ENCODE measurements around the gene TNFAIP8L1.

TNFAIP8L1 gene

GRCh38 chr19:4636761-4637160 is 2.6 kb upstream of the TNFAIP8L1 start:
- TF ChIP-seq CTCF (IDR thresholded peaks at IDR 0.05; ENCODE audit: low read depth, low read length, missing control alignments), result no peak
- in situ Hi-C loops (cut with HindIII; ENCODE audit: low sequenced_read_pairs), result no loop called here
- H3K4me3 ChIP-seq (ENCODE audit: low read depth, low read length), result peak overlapping the region; percentile 40
- no peak for DNase-seq (ENCODE audit: low read depth)

GRCh38 chr19:4638317-4638716 is 999 bp upstream of the TNFAIP8L1 start:
- no peak for TF ChIP-seq CTCF (IDR thresholded peaks at IDR 0.05; ENCODE audit: low read depth, low read length, missing control alignments)
- DNase-seq (ENCODE audit: low read depth), result no peak
- in situ Hi-C loops (cut with HindIII; ENCODE audit: low sequenced_read_pairs), result no loop called here
- no peak overlapping the region for H3K4me3 ChIP-seq (ENCODE audit: low read depth, low read length)

GRCh38 chr19:4639531-4640246 is 373 bp downstream of the TNFAIP8L1 start:
- in situ Hi-C loops (cut with HindIII; ENCODE audit: low sequenced_read_pairs), result no loop called here
- TF ChIP-seq CTCF (IDR thresholded peaks at IDR 0.05; ENCODE audit: low read depth, low read length, missing control alignments), result no peak
- H3K4me3 ChIP-seq (ENCODE audit: low read depth, low read length), result peak overlapping the region; percentile 73
- no peak for DNase-seq (ENCODE audit: low read depth)

- H3K4me3 ChIP-seq (ENCODE audit: low read depth, low read length), result peak overlapping the region; percentile 73
- TF ChIP-seq CTCF (IDR thresholded peaks at IDR 0.05; ENCODE audit: low read depth, low read length, missing control alignments), result no peak
- DNase-seq (ENCODE audit: low read depth), result no peak
- in situ Hi-C loops (cut with HindIII; ENCODE audit: low sequenced_read_pairs), result no loop called here
Measured at GRCh38 chr19:4640247-4641000, 1.1 kb downstream of the TNFAIP8L1 start.

- no peak overlapping the region for H3K4me3 ChIP-seq (ENCODE audit: low read depth, low read length)
- in situ Hi-C loops (cut with HindIII; ENCODE audit: low sequenced_read_pairs), result no loop called here
- TF ChIP-seq CTCF (IDR thresholded peaks at IDR 0.05; ENCODE audit: low read depth, low read length, missing control alignments), result no peak
- no peak for DNase-seq (ENCODE audit: low read depth)
Measured at GRCh38 chr19:4641132-4641531, 1.8 kb downstream of the TNFAIP8L1 start.

- no peak for TF ChIP-seq CTCF (IDR thresholded peaks at IDR 0.05; ENCODE audit: low read depth, low read length, missing control alignments)
- in situ Hi-C loops (cut with HindIII; ENCODE audit: low sequenced_read_pairs), result no loop called here
- H3K4me3 ChIP-seq (ENCODE audit: low read depth, low read length), result no peak overlapping the region
- no peak for DNase-seq (ENCODE audit: low read depth)
Measured at GRCh38 chr19:4642625-4643024, 3.3 kb downstream of the TNFAIP8L1 start.
